ENCODE measurements around the gene GRID2.

Gene GRID2

DNA sequence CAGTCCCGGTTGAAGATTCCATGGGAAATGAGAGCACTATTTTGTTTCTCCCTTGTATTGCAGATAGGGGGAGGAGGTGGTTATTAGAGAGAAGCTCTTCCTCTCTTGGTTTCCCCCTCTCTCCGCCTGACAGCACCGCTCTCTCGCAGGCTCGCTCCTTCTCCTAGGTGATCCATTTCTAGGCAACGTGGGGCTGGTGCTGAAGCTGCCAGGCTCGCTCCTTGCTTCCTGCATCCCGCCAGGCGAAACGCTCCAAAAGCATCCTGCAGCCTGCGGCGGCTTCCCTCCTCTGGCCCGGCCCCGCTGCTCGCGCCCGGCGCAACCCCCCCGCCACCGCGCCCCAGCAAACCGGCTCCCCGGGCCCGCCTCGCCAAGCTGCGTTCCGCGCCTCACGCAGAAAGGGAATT, at the start of gene GRID2:
GRID2 (plus strand) TSS at position 346 of the 407 bp plus-strand sequence.
- no peak within 1 kb of the TSS for H3K4me3 ChIP-seq (ENCODE audit: low read depth, low read length)
- TF ChIP-seq CTCF (IDR thresholded peaks at IDR 0.05; ENCODE audit: low read depth, low read length, missing control alignments) = no peak
- no peak for DNase-seq (ENCODE audit: low read depth)

DNA sequence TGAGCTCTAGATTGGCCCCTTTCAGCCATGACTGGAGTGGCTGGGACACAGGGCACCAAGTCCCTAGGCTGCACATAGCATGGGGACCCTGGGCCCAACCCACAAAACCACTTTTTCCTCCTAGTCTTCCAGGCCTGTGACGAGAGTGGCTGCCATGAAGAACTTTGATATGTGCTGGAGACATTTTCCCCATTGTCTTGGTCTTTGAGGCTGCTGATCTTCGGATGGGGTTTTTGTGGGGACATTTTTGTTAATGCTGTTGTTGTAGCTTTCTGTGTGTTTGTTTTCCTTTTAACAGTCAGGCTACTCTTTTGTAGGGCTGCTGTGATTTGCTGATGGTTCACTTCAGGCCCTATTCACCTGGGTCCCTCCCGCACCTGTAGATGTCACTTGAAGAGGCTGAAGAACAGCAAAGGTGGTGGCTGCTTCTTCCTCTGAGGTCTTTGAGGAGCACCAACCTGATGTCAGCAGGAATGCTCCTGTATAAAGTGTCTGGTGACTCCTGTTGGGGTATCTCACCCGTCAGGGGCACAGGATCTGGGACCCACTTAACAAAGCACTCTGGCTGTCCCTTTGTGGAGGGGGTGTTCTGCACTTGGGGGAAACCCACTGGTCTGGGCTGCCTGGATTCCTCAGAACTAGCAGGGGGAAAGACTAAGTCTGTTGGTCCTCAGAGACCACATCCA, 49.6 kb upstream of the GRID2 start:
- DNase-seq (ENCODE audit: low read depth) = no peak
- H3K4me3 ChIP-seq (ENCODE audit: low read depth, low read length) = no peak overlapping the region
- no peak for TF ChIP-seq CTCF (IDR thresholded peaks at IDR 0.05; ENCODE audit: low read depth, low read length, missing control alignments)

DNA sequence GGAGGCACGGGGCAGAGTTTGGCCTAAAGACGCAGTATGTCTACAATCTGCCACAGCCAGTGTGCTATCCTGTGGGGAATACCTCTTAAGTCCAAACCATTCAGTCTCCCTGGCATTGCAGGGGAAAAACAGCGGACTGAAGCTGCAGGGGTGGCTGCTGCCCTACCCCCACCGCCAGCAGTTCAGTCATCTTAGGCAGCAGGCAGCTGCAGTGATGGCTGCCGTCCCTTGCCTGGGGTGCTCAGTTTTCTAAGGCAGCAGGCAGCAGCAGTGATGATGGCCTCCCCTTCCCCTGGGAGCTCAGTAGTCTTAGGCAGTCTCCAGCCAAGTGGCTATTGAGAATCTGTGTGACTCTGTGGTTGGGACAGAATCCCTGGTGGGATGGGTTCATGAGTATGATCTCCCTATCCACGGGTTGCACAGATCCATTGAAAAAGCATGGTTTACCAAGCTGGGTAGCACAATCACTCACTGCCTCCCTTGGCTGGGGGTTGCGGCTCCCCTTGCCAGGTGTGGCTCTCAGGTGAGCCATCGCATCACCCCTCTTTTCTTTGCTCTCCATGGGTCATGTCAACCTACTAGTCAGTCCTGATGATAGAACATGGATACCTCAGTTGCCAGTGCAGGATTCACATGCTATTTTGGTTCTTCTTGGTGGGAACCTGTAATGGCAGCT, 48.9 kb upstream of the GRID2 start:
- no peak for DNase-seq (ENCODE audit: low read depth)
- no peak for TF ChIP-seq CTCF (IDR thresholded peaks at IDR 0.05; ENCODE audit: low read depth, low read length, missing control alignments)
- H3K4me3 ChIP-seq (ENCODE audit: low read depth, low read length) = no peak overlapping the region

GRCh38 chr4:92255920-92256244, 47.9 kb upstream of the GRID2 start:
- DNase-seq (ENCODE audit: low read depth) = no peak
- no peak overlapping the region for H3K4me3 ChIP-seq (ENCODE audit: low read depth, low read length)
- no peak for TF ChIP-seq CTCF (IDR thresholded peaks at IDR 0.05; ENCODE audit: low read depth, low read length, missing control alignments)

DNA sequence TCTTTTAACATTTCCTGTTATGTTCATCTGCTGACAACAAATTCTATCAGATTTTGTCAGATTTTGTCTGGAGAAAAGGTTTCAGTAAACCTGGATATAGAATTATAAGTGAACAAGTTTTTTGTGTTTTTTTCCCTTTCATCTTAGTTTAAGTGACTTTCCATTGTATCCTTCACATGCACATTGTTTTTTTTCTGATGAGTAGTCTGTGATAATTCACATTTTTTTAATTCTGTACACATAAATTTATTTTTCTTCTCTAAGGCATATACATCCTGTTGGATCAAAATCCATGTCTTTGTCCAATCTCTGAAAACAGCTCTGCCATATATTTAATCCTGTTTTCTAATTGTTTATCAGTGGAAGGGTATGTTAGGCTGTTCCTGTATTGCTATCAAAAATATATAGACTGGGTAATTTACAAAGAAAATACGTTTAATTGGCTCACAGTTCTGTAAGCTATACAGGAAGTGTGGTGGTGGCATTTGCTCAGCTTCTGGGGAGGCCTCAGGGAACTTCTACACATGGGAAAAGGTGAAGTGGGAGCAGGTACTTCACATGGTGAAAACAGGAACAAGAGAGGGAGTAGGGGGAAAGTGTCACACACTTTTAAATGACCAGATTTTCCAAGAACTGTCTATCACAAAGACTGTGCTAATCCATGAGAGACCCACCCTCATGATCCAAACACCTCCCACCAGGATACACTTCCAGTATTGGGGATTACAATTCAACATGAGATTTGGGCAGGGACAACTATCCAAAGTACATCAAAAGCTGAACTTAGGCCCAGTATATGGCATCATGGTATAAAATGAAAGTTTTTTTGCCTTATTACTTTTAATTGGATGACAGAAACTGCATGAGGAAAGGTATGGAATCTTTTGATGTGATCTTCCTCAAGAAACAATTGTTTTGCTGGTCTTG, 45.6 kb upstream of the GRID2 start:
- no peak for TF ChIP-seq CTCF (IDR thresholded peaks at IDR 0.05; ENCODE audit: low read depth, low read length, missing control alignments)
- no peak overlapping the region for H3K4me3 ChIP-seq (ENCODE audit: low read depth, low read length)
- no peak for DNase-seq (ENCODE audit: low read depth)

DNA sequence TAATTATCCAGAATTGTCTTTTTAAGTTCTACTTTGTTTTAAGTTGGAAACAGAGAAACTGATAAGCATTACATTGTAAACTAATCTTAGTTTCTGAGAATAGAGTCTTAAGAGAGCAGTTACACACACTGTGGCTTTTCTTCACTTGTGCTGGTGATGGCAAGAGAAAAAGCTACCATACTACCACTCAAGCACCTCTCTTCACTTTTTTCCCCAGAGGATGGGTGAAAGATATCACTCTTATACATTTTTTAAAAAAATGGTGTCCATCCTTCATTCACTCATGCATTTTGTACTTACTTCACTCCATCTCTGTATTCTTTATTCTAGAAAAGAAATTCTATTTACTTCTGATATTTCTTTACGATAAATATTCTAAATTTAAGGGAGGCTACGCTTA, 42.5 kb upstream of the GRID2 start:
- DNase-seq (ENCODE audit: low read depth) = no peak
- no peak for TF ChIP-seq CTCF (IDR thresholded peaks at IDR 0.05; ENCODE audit: low read depth, low read length, missing control alignments)
- no peak overlapping the region for H3K4me3 ChIP-seq (ENCODE audit: low read depth, low read length)

Data from GM12864 (cell line).